CD4-positive, alpha-beta memory T cell (primary cell): Measurements from ENCODE around the gene GHITM. TPM values are rescaled to one million over a fixed set of nuclear protein-coding genes. Genes with fewer than 3 reads are reported as not detected.
"Not testable (repeated sequence)": the region's sequence is repeated elsewhere in the genome, so short reads cannot be mapped to it uniquely, and the experiment has no call there.

Experiments
- CTCF ChIA-PET: fragments of 350-600 bp; sonication (Branson Sonifier 250); formaldehyde crosslinking; loops from one replicate; lab custom pipeline; 2021; ENCODE audit warnings: inconsistent platforms; ENCODE audit not compliant: partially characterized antibody; lab: Charles Lee
- POLR2A ChIA-PET: fragments of 350-600 bp; sonication (Branson Sonifier 250); formaldehyde crosslinking; loops from one replicate; lab custom pipeline; 2021; ENCODE audit not compliant: partially characterized antibody; lab: Charles Lee
- DNase-seq, 5 donors: peaks; one replicate each; pipeline versions ENCODE4 v3.0.0 to v3.0.0-alpha.2; 2020 to 2022; ENCODE audit warnings: mixed read lengths in 1 of 5
- H3K27ac ChIP-seq: one replicate; pipeline ENCODE4 v1.7.0; 2013; ENCODE audit warnings: low read depth, low read length
- H3K27me3 ChIP-seq: 2 replicates; pipeline ENCODE4 v1.7.0; 2013; ENCODE audit warnings: mild to moderate bottlenecking, low read length, moderate library complexity; ENCODE audit not compliant: insufficient read depth
- H3K36me3 ChIP-seq: 2 replicates; pipeline ENCODE4 v1.7.0; 2013; ENCODE audit warnings: mild to moderate bottlenecking, low read length, moderate library complexity; ENCODE audit not compliant: insufficient read depth
- H3K4me1 ChIP-seq: 2 replicates; pipeline ENCODE4 v1.7.0; 2013; ENCODE audit warnings: mild to moderate bottlenecking, low read length, moderate library complexity; ENCODE audit not compliant: insufficient read depth
- H3K4me3 ChIP-seq, 2 donors: one replicate each; pipeline ENCODE4 v1.7.0; 2013; ENCODE audit warnings: low read length in 2 of 2, mild to moderate bottlenecking in 1 of 2
- H3K9me3 ChIP-seq, 2 donors: one replicate each; pipeline ENCODE4 v1.7.0; 2013; ENCODE audit warnings: low read length in 2 of 2, control low read depth in 1 of 2; ENCODE audit not compliant: control insufficient read depth in 1 of 2
- H3K27ac Mint-ChIP-seq, 7 donors: one replicate each; pipeline ENCODE4 v1.8.0; 2020 to 2021; ENCODE audit warnings: mixed read lengths in 7 of 7, mild to moderate bottlenecking in 6 of 7, inconsistent platforms in 3 of 7, moderate library complexity in 3 of 7
- H3K27me3 Mint-ChIP-seq, 2 donors: one replicate each; pipeline ENCODE4 v1.8.0; 2020 to 2021; ENCODE audit warnings: mixed read lengths in 2 of 2
- H3K36me3 Mint-ChIP-seq, 2 donors: one replicate each; pipeline ENCODE4 v1.8.0; 2020 to 2021; ENCODE audit warnings: mixed read lengths in 2 of 2, inconsistent platforms in 1 of 2, mild to moderate bottlenecking in 1 of 2
- H3K4me1 Mint-ChIP-seq, 4 donors: one replicate each; pipeline ENCODE4 v1.8.0; 2020 to 2021; ENCODE audit warnings: mixed read lengths in 4 of 4, mild to moderate bottlenecking in 1 of 4
- H3K4me3 Mint-ChIP-seq, 8 donors: one replicate each; pipeline ENCODE4 v1.8.0; 2020 to 2021; ENCODE audit warnings: mixed read lengths in 8 of 8, mild to moderate bottlenecking in 7 of 8, moderate library complexity in 6 of 8, inconsistent platforms in 3 of 8
- H3K9me3 Mint-ChIP-seq, 8 donors: one replicate each; pipeline ENCODE4 v1.8.0; 2020 to 2021; ENCODE audit warnings: mixed read lengths in 8 of 8, mild to moderate bottlenecking in 5 of 8, inconsistent platforms in 3 of 8, moderate library complexity in 1 of 8
- intact Hi-C: fragments of 100-400 bp; cut with micrococcal nuclease; formaldehyde crosslinking; loops from one replicate; pipeline ENCODE4 v1.15.1; 2023
- polyA plus RNA-seq, 2 donors: library from polyadenylated mRNA; unstranded; fragments of 300-500 nt; fragmentation: Illumina TruSeq; gene quantifications; one replicate each; pipeline ENCODE4 v1.2.3, GENCODE V29; 2021
- total RNA-seq, 2 experiments: library from RNA; stranded (reverse); gene quantifications; one replicate each; pipeline ENCODE4 v1.2.3, GENCODE V29; 2021

Gene GHITM
- total and polyA plus RNA-seq, 4 experiments from 2014 or later: 83.4 to 525 (median 173) TPM

GRCh38 chr10:84168382-84168781 lies 29.1 kb downstream of the GHITM start:
- POLR2A ChIA-PET, H3K27ac Mint-ChIP-seq: not testable (repeated sequence)

GRCh38 chr10:84171237-84171636 lies 31.9 kb downstream of the GHITM start:
- H3K4me3 Mint-ChIP-seq, H3K9me3 ChIP-seq, intact Hi-C loops, H3K4me3 ChIP-seq, H3K27ac ChIP-seq, H3K27me3 Mint-ChIP-seq, DNase-seq, H3K36me3 ChIP-seq, H3K27ac Mint-ChIP-seq, H3K4me1 Mint-ChIP-seq, CTCF ChIA-PET, H3K4me1 ChIP-seq, H3K9me3 Mint-ChIP-seq, H3K27me3 ChIP-seq, POLR2A ChIA-PET, H3K36me3 Mint-ChIP-seq: not testable (repeated sequence)

More at GRCh38 chr10:84168382-84168781, 29.1 kb downstream of the GHITM start:
- DNase-seq, H3K27ac ChIP-seq, H3K4me1 ChIP-seq, H3K36me3 ChIP-seq, intact Hi-C loops, H3K9me3 ChIP-seq, H3K27me3 ChIP-seq, H3K4me1 Mint-ChIP-seq, H3K36me3 Mint-ChIP-seq, H3K9me3 Mint-ChIP-seq, H3K4me3 ChIP-seq, H3K4me3 Mint-ChIP-seq: not testable (repeated sequence)
- CTCF ChIA-PET: interaction anchor here (1.4 kb wide), 1 partner anchor 20 kb away, joined by 4 read pairs; no protein-coding TSS in a partner anchor
- H3K27me3 Mint-ChIP-seq: peaks cover 8 to 16% of the 10 kb centered on the region in 2 donors

DNA sequence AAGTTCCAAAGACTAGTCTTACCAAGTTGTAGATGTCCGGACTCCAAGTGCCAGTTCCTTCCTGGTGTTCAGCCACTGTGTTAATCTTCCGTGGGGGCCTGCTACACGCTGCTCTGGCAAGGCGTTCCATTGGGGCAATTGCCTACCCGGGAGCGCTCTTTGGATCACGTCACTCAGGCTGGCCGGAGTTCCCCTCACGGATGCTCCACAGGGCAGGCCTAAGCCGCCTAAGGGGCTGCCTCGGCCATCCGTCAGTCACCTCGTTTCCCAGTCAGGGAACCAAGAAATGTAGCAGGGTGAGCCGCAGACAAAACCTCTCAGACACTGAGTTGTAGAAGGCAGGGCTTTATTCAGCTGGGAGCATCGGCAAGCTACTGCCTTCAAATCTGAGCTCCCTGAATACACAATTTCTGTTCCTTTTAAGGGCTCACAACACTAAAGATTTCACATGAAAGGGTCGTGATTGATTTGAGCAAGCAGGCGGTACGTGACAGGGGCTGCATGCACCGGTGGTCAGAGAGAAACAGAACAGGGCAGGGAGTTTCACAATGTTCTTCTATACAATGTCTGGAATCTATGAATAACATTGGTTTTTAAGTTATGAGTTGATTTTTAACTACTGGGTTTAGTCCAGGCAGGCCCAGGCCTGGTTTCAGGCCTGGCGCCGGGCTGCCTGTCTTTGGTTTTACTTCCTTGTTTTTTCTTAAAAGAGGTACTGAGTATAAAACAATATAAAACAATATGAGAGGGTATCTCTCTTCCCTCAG lies 32.6 kb downstream of the GHITM start:
- H3K4me3 ChIP-seq, H3K4me1 Mint-ChIP-seq, intact Hi-C loops, H3K27me3 ChIP-seq, H3K9me3 ChIP-seq, H3K36me3 ChIP-seq, H3K4me1 ChIP-seq, DNase-seq, H3K27me3 Mint-ChIP-seq, CTCF ChIA-PET, H3K36me3 Mint-ChIP-seq, H3K9me3 Mint-ChIP-seq, H3K27ac ChIP-seq, POLR2A ChIA-PET, H3K27ac Mint-ChIP-seq, H3K4me3 Mint-ChIP-seq: not testable (repeated sequence)

- Mint-ChIP-seq H3K27ac (no peak overlapping the region), H3K4me1 (peaks cover 6 to 11% (median 7%) of the 10 kb centered on the region in 4 donors), H3K27me3 (peaks cover 0 to 4% of the 10 kb centered on the region in 2 donors), H3K36me3 (no peaks in the 10 kb centered on the region), H3K9me3 (no peaks in the 10 kb centered on the region), H3K4me3 (no peak overlapping the region)
- H3K4me3 ChIP-seq: no peak overlapping the region
- intact Hi-C loops: no loop called here
- H3K4me1 ChIP-seq: peaks cover 14% of the 10 kb centered on the region
- no peaks in the 10 kb centered on the region for H3K27me3 ChIP-seq
- no peaks in the 10 kb centered on the region for H3K36me3 ChIP-seq
- ChIA-PET POLR2A (no interaction called here), CTCF (no interaction called here)
- no peaks in the 10 kb centered on the region for H3K9me3 ChIP-seq
- no peak overlapping the region for H3K27ac ChIP-seq
- DNase-seq: no peak
Observed at GRCh38 chr10:84172467-84173356, 33.4 kb downstream of the GHITM start.

DNA sequence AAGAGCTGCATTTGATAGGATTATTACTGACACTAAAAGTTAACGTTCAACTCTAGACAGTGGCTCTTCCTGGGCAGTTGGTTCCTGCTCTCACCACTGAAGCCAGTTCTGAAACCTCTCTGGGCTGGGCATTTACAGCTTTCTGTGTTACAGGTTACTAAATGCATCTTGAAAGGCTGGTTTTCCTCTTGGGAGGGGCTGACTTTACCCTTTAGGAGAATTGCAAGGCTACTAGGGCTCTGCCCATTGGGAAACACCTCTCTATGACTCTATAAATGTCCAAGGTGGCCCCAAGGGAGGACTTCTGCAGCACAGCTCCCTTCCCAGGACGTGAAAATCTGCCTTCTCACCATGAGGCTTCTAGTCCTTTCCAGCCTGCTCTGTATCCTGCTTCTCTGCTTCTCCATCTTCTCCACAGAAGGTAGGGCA lies 34.2 kb downstream of the GHITM start, which contains the start of gene GPR15LG:
GPR15LG (plus strand) TSS at position 301 of the 429 bp plus-strand sequence; CDS start at position 352, 51 bp downstream.
- Mint-ChIP-seq H3K27me3 (peaks cover 0 to 3% of the 10 kb centered on the region in 2 donors), H3K27ac (no peak within 1 kb of the TSS), H3K4me3 (no peak within 1 kb of the TSS), H3K4me1 (peaks cover 6 to 11% (median 7%) of the 10 kb centered on the region in 4 donors), H3K9me3 (no peaks in the 10 kb centered on the region), H3K36me3 (no peaks in the 10 kb centered on the region)
- Histone ChIP-seq H3K4me1 (peaks cover 22% of the 10 kb centered on the region), H3K36me3 (no peaks in the 10 kb centered on the region), H3K27ac (no peak within 1 kb of the TSS), H3K9me3 (no peaks in the 10 kb centered on the region), H3K27me3 (no peaks in the 10 kb centered on the region), H3K4me3 (no peak within 1 kb of the TSS)
- intact Hi-C loops: no loop called here
- POLR2A ChIA-PET: no interaction called here
- CTCF ChIA-PET: no interaction called here
- no peak for DNase-seq

DNA sequence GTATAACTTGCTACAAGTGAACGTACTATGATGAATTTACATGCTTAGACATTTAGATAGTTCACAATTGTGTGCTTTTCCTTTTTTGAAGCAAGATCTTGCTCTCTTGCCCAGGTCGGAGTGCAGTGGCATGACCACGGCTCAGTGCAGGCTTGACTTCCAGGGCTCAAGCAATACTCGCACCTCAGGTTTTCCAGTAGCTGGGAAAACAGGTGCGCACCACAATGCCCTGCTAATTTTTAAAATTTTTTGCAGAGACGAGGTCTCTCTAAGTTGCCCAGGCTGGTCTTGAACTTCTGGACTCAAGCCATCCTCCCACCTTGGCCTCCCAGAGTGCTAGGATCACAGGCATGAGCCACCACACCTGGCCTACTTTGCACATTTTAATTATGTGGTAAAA lies 36.1 kb downstream of the GHITM start:
- no peak overlapping the region for H3K27ac Mint-ChIP-seq
- ChIA-PET CTCF (no interaction called here), POLR2A (no interaction called here)
- H3K4me1 Mint-ChIP-seq: peaks cover 6 to 11% (median 7%) of the 10 kb centered on the region in 4 donors
- Histone ChIP-seq H3K36me3 (no peaks in the 10 kb centered on the region), H3K4me3 (no peak overlapping the region), H3K27me3 (no peaks in the 10 kb centered on the region), H3K27ac (no peak overlapping the region), H3K4me1 (peaks cover 30% of the 10 kb centered on the region), H3K9me3 (no peaks in the 10 kb centered on the region)
- H3K36me3 Mint-ChIP-seq: no peaks in the 10 kb centered on the region
- no peaks in the 10 kb centered on the region for H3K9me3 Mint-ChIP-seq
- H3K4me3 Mint-ChIP-seq: no peak overlapping the region
- peaks cover 0 to 3% of the 10 kb centered on the region in 2 donors for H3K27me3 Mint-ChIP-seq
- no peak for DNase-seq
- intact Hi-C loops: no loop called here

DNA sequence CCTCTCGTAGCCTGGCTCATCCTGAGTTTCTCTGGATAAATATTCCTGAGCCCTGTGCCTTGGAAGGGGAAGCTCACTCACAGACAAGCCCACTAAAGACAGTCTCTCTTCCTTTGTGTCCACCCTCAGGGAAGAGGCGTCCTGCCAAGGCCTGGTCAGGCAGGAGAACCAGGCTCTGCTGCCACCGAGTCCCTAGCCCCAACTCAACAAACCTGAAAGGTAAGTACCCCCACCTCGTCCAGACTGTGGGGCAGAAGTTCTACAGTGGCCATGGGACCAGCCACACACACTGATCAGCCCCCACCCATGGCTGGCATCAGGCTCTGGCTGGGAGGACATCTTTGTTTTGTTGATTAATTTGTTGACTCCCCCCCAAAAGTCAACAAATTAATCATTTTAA lies 37.0 kb downstream of the GHITM start:
- Histone ChIP-seq H3K4me3 (no peak overlapping the region), H3K36me3 (no peaks in the 10 kb centered on the region), H3K9me3 (no peaks in the 10 kb centered on the region), H3K27me3 (no peaks in the 10 kb centered on the region), H3K27ac (no peak overlapping the region), H3K4me1 (peaks cover 30% of the 10 kb centered on the region)
- CTCF ChIA-PET: no interaction called here
- Mint-ChIP-seq H3K4me3 (peak overlapping the region in 2 of 8 donors; percentile 72 to 76), H3K27me3 (peaks cover 0 to under 1% of the 10 kb centered on the region in 2 donors), H3K4me1 (peaks cover 6 to 11% (median 7%) of the 10 kb centered on the region in 4 donors), H3K9me3 (no peaks in the 10 kb centered on the region), H3K36me3 (no peaks in the 10 kb centered on the region), H3K27ac (peak overlapping the region in 6 of 7 donors; percentile 23 to 91 (median 86))
- POLR2A ChIA-PET: interaction anchor here (1.8 kb wide), 1 partner anchor 37 kb away, joined by 11 read pairs; the partner anchor contains the start of gene GHITM
- DNase-seq: no peak
- intact Hi-C loops: no loop called here
